Skeletal muscle tissue (tissue), 4 donors: ENCODE measurements around the gene TFEB. TPM values are rescaled to one million over a fixed set of nuclear protein-coding genes. Genes with fewer than 3 reads are reported as not detected.

Experiments used
- H3K27ac ChIP-seq: one replicate; pipeline ENCODE4 v1.7.0; 2013; ENCODE audit warnings: mild to moderate bottlenecking, low read depth, low read length, inconsistent platforms
- H3K27me3 ChIP-seq, 3 donors: one replicate each; pipeline ENCODE4 v1.7.0; 2013; ENCODE audit warnings: low read length in 3 of 3; ENCODE audit not compliant: control insufficient read depth in 3 of 3, insufficient read depth in 3 of 3
- H3K36me3 ChIP-seq, 3 donors: one replicate each; pipeline ENCODE4 v1.7.0; 2013; ENCODE audit warnings: low read length in 3 of 3; ENCODE audit not compliant: control insufficient read depth in 3 of 3, insufficient read depth in 3 of 3
- H3K4me1 ChIP-seq, 3 donors: one replicate each; pipeline ENCODE4 v1.7.0; 2013; ENCODE audit warnings: low read length in 3 of 3, mild to moderate bottlenecking in 3 of 3; ENCODE audit not compliant: control insufficient read depth in 3 of 3, insufficient read depth in 3 of 3
- H3K4me3 ChIP-seq, 3 donors: one replicate each; pipeline ENCODE4 v1.7.0; 2013; ENCODE audit warnings: low read length in 3 of 3
- H3K9ac ChIP-seq, 3 donors: one replicate each; pipeline ENCODE4 v1.7.0; 2013; ENCODE audit warnings: low read length in 3 of 3, mild to moderate bottlenecking in 3 of 3, moderate library complexity in 2 of 3, low read depth in 1 of 3
- H3K9me3 ChIP-seq, 3 donors: one replicate each; pipeline ENCODE4 v1.7.0; 2013; ENCODE audit warnings: low read length in 3 of 3; ENCODE audit not compliant: control insufficient read depth in 3 of 3
- total RNA-seq: library from RNA; depleted of rRNA; stranded (reverse); fragments of >200 nt; gene quantifications from one replicate; pipeline ENCODE4 v1.2.3, GENCODE V29; 2014
- donor health status: Osteomylitis.

The TFEB gene
- total RNA-seq, 1 donor from 2014 or later, result 7.8 TPM

GRCh38 chr6:41739041-41739440 is 3.6 kb upstream of the TFEB start:
- peaks cover 6 to 7% (median 6%) of the 10 kb centered on the region in 3 donors for H3K4me1 ChIP-seq
- no peaks in the 10 kb centered on the region for H3K36me3 ChIP-seq
- peaks cover 0 to 5% (median 0%) of the 10 kb centered on the region in 3 donors for H3K27me3 ChIP-seq
- H3K27ac ChIP-seq, result no peak overlapping the region
- H3K9me3 ChIP-seq, result no peaks in the 10 kb centered on the region
- H3K4me3 ChIP-seq, result no peak overlapping the region
- H3K9ac ChIP-seq, result no peak overlapping the region

GRCh38 chr6:41737591-41738130 is 2.3 kb upstream of the TFEB start:
- Histone ChIP-seq H3K27me3 (peaks cover 0 to 5% (median 0%) of the 10 kb centered on the region in 3 donors), H3K4me3 (no peak overlapping the region), H3K36me3 (peaks cover 0 to under 1% (median 0%) of the 10 kb centered on the region in 3 donors), H3K27ac (no peak overlapping the region), H3K4me1 (peaks cover 18 to 20% (median 20%) of the 10 kb centered on the region in 3 donors), H3K9me3 (no peaks in the 10 kb centered on the region), H3K9ac (no peak overlapping the region)

DNA sequence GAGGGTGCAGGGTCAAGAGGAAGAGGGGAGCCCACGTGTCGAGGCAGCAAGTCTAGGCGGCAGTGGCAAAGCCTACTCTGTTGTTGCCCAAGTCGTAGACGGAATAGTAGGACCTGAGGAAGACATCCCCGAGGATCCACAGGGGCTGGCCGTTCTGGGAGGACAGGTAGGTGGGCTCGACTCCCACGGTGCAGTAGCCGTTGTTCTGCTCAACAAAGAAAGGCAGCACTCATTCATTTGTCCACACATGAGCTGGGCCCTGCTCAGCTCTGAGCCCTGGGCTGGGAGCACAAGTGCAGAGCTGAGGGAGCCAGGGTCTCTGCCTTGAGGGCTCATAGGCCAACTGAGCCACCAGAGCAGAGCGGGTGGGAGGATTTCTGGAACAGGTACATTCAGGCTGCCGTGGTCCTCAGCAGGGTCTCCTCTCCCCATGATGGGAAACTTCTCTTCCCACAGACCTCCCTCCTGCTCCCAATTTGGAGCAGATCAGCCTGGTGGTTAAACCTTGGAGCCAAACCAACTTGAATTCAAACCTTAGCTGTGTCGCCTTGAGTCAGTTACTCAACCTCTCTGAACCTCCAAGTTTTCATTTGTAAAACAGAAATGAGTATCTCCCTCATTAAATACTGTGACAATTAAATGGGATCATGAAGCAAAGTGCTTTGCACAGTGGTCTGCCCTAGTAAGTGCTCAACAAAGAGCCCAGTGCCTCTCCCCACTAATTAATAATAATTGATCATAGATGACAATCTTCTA is 1.6 kb upstream of the TFEB start:
- H3K9ac ChIP-seq, result no peak overlapping the region
- H3K27ac ChIP-seq, result no peak overlapping the region
- peaks cover 0 to 5% (median 0%) of the 10 kb centered on the region in 3 donors for H3K27me3 ChIP-seq
- peaks cover 23 to 26% (median 26%) of the 10 kb centered on the region in 3 donors for H3K4me1 ChIP-seq
- no peaks in the 10 kb centered on the region for H3K9me3 ChIP-seq
- peaks cover 0 to 3% (median 0%) of the 10 kb centered on the region in 3 donors for H3K36me3 ChIP-seq
- H3K4me3 ChIP-seq, result no peak overlapping the region

DNA sequence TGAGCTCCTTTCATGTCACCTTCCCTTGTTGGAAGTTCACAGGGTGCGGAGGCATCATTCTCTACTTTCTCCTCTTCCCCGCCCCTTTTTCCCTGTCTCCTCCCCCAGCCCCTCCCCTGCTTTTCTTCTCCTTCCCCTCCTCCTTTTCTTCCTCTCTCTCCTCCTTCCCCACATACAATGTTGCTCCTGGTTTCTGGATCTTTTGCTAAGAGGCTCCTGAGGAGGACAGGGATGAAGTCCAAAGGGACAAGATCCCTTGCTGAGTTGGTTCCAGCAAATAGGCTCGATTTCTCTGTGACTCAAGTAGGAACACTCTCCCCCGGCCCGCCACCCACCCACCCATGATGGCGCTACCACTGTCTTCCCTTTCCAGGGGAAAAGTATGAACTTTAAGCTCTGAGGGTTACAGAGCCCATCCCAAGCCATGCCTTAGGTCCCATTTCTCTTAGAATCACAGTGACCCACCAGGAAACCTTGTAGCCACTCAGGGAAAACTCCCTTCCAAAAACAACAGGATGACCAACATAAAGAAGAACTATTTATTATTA is 852 bp upstream of the TFEB start:
- Histone ChIP-seq H3K9ac (no peak overlapping the region), H3K4me3 (peak overlapping the region in 1 of 3 donors; percentile 20), H3K27me3 (peaks cover 0 to 5% (median 0%) of the 10 kb centered on the region in 3 donors), H3K4me1 (peaks cover 30 to 34% (median 33%) of the 10 kb centered on the region in 3 donors), H3K27ac (no peak overlapping the region), H3K9me3 (no peaks in the 10 kb centered on the region), H3K36me3 (peaks cover 0 to 3% (median 0%) of the 10 kb centered on the region in 3 donors)

DNA sequence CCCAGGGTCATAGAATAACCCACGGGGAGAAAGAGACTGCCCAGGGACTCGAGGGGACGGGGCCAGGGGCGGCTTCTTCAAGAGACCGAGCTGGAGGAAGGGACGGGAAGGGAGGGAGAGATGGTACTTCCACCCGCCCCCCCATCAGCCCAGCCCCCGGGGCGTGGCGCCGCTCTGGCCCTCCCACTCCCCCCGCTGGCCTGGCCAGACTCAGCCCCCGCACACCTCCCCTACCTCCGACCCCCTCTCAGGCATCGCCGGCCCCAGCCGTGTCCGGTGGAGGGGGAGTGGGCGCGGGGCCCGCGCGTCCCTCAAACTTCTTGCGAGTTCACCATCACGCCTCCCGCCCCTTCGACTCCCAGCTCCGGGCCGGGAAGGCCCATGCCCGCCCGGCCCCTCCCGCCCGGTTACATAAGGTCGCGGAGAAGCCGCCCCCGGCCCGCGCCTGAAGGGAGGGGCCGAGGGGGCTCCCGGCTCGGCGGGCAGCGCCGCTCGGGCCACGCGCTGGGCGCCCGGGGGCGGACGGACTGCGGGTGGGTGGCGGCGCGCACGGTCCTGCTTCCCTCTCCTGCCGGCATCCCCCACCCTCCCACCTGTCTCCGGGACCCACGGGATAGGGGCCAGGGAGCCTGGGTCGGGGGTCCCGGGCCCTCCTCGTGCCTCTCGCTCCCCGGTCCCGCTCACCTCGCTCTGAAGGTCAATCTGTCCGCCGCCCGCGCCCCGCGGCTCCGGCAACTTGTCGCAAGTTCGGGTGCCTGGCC is 562 bp downstream of the TFEB start:
- peak overlapping the region; percentile 85 to 93 (median 87) for H3K9ac ChIP-seq

GRCh38 chr6:41733707-41734665 is 1.4 kb downstream of the TFEB start:
- peak overlapping the region; percentile 95 for H3K27ac ChIP-seq
- peaks cover 0 to 3% (median 0%) of the 10 kb centered on the region in 3 donors for H3K36me3 ChIP-seq
- H3K9me3 ChIP-seq, result no peaks in the 10 kb centered on the region
- peaks cover 50 to 56% (median 56%) of the 10 kb centered on the region in 3 donors for H3K4me1 ChIP-seq
- peak overlapping the region; percentile 85 to 93 (median 87) for H3K9ac ChIP-seq
- no peaks in the 10 kb centered on the region for H3K27me3 ChIP-seq
- peak overlapping the region; percentile 77 to 81 (median 78) for H3K4me3 ChIP-seq

More for the DNA sequence above, 562 bp downstream of the TFEB start:
- H3K27ac ChIP-seq, result peak overlapping the region; percentile 95
- peak overlapping the region; percentile 74 to 81 (median 78) for H3K4me3 ChIP-seq
- H3K9me3 ChIP-seq, result no peaks in the 10 kb centered on the region
- peaks cover 0 to 3% (median 0%) of the 10 kb centered on the region in 3 donors for H3K36me3 ChIP-seq
- H3K27me3 ChIP-seq, result no peaks in the 10 kb centered on the region
- H3K4me1 ChIP-seq, result peaks cover 41 to 48% (median 47%) of the 10 kb centered on the region in 3 donors

- Histone ChIP-seq H3K36me3 (peaks cover 0 to 3% (median 0%) of the 10 kb centered on the region in 3 donors), H3K27ac (peak overlapping the region; percentile 95), H3K9ac (peak overlapping the region; percentile 81 to 87 (median 85)), H3K4me1 (peaks cover 57 to 63% (median 61%) of the 10 kb centered on the region in 3 donors), H3K4me3 (peak overlapping the region; percentile 77 to 81 (median 78)), H3K9me3 (no peaks in the 10 kb centered on the region), H3K27me3 (no peaks in the 10 kb centered on the region)
Measured at GRCh38 chr6:41733360-41733706, 2.1 kb downstream of the TFEB start.

- peaks cover 0 to 3% (median 0%) of the 10 kb centered on the region in 3 donors for H3K36me3 ChIP-seq
- no peaks in the 10 kb centered on the region for H3K27me3 ChIP-seq
- peak overlapping the region; percentile 81 to 87 (median 85) for H3K9ac ChIP-seq
- no peaks in the 10 kb centered on the region for H3K9me3 ChIP-seq
- H3K4me1 ChIP-seq, result peaks cover 62 to 68% (median 66%) of the 10 kb centered on the region in 3 donors
- H3K27ac ChIP-seq, result peak overlapping the region; percentile 95
- peak overlapping the region; percentile 77 to 81 (median 78) for H3K4me3 ChIP-seq
Measured at GRCh38 chr6:41732591-41733359, 2.6 kb downstream of the TFEB start.
